Mucosa of descending colon (tissue), 3 donors: ENCODE data around the gene FMNL3. TPM values are rescaled to one million over a fixed set of nuclear protein-coding genes. Genes with fewer than 3 reads are reported as not detected.

Experiments used
- ATAC-seq: fragments of 200-7000 bp; cut with Tn5 transposase; one replicate; pipeline ENCODE4 v1.9.1; 2020; ENCODE audit warnings: mild to moderate bottlenecking, moderate library complexity
- DNase-seq, 3 donors: peaks; one replicate each; pipeline ENCODE4 v3.0.0-alpha.2; 2020
- H3K36me3 ChIP-seq: fragments of 200-600 bp; one replicate; pipeline ENCODE4 v1.8.0; 2021; ENCODE audit warnings: low read depth, mild to moderate bottlenecking
- H3K4me1 ChIP-seq: fragments of 200-600 bp; one replicate; pipeline ENCODE4 v1.8.0; 2021; ENCODE audit warnings: low read depth, mild to moderate bottlenecking
- H3K4me3 ChIP-seq: fragments of 200-600 bp; one replicate; pipeline ENCODE4 v1.8.0; 2021; ENCODE audit warnings: mild to moderate bottlenecking
- H3K9me3 ChIP-seq: fragments of 200-600 bp; one replicate; pipeline ENCODE4 v1.8.0; 2021; ENCODE audit warnings: mild to moderate bottlenecking
- intact Hi-C, 2 donors: fragments of 100-400 bp; cut with DNase I in 1 of 2; cut with micrococcal nuclease in 1 of 2; formaldehyde crosslinking; loops; one replicate each; pipeline versions ENCODE4 v1.11.0 to v1.11.1; 2022; cut with DNase I, micrococcal nuclease
- total RNA-seq, 3 donors: library from RNA; stranded (reverse); fragmentation: NEBNext Ultra II Directional in 2 of 3; extraction: Animal tissue kit (Norgen Biotek cat#: 25700) in 2 of 3; gene quantifications; one replicate each; pipeline versions ENCODE4 v1.2.1 to v1.2.4, GENCODE V29; 2021 to 2023
- TF ChIP-seq, protein P1 (sequence below): fragments of 200-600 bp; IDR thresholded peaks from one replicate; pipeline ENCODE4 v1.8.0; 2022; ENCODE audit warnings: antibody characterized with exemption, mild to moderate bottlenecking
- donor health status: DM: no; HTN: no; CAD: no; lungs with moderate emphysema.
- donor health status: DM: no; HTN: no; CAD: no.
- donor health status: DM: no; HTN: yes; CAD: no.

The FMNL3 gene
- total RNA-seq, 3 donors from 2014 or later, result 4.2 to 13.4 (median 7.1) TPM

DNA sequence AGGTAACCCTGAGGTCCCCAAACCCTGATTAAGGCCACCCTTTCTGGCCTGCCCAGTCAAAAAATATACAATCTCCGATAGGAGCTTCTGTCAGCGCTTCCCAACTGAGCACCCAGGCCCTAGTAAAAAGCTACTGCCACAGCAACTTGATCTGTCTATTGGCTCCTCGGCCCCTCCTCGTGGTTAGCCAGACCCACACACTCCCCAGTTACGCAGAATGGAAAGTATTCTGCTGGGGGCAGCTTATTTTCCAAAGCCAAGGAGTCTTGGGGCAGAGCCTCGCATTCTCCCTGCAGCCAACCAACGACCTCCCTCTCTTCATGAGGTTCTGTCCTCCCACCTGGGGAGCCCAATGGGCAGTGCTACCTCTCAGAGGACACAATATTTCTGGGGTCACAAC, 32.1 kb downstream of the FMNL3 start:
- ATAC-seq, result no peak
- peaks cover 27% of the 10 kb centered on the region for H3K4me1 ChIP-seq
- no peaks in the 10 kb centered on the region for H3K36me3 ChIP-seq
- no peak overlapping the region for H3K4me3 ChIP-seq
- no peaks in the 10 kb centered on the region for H3K9me3 ChIP-seq
- TF ChIP-seq, protein P1, sequence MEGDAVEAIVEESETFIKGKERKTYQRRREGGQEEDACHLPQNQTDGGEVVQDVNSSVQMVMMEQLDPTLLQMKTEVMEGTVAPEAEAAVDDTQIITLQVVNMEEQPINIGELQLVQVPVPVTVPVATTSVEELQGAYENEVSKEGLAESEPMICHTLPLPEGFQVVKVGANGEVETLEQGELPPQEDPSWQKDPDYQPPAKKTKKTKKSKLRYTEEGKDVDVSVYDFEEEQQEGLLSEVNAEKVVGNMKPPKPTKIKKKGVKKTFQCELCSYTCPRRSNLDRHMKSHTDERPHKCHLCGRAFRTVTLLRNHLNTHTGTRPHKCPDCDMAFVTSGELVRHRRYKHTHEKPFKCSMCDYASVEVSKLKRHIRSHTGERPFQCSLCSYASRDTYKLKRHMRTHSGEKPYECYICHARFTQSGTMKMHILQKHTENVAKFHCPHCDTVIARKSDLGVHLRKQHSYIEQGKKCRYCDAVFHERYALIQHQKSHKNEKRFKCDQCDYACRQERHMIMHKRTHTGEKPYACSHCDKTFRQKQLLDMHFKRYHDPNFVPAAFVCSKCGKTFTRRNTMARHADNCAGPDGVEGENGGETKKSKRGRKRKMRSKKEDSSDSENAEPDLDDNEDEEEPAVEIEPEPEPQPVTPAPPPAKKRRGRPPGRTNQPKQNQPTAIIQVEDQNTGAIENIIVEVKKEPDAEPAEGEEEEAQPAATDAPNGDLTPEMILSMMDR, result no peak
- intact Hi-C loops, result no loop called here
- no peak for DNase-seq

DNA sequence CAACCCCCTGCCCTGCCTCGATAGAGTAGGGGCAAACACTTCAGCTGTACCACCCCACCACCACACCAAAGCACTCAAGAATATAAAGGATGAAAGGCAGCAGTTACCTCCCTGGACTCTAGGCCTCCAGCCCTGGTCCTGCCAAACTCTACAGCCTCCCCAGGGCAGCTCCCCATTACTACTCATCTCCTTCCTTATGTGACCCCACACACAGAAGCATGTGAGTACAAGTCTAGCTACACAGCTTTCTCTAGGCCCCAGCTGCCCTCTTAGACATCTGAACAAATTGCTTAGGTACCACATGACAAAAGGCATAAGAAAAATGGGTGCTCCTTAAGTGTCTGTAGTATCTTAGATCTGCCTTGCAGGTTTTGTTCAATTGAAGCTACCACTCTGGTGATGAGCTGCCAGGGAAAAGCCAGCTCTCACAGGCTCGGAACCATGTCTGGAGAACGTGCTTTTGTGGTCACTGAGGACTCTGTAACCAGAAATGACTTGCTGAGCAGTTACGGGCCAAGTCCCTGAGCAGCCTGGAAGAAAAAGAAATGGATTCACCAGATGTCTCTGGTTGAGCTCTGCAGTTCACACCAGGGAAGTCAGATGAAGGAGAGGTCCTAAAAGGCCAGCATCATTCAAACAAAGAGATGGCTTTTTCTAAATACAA, 32.8 kb downstream of the FMNL3 start:
- TF ChIP-seq, protein P1, result no peak
- no peak for ATAC-seq
- H3K4me1 ChIP-seq, result peaks cover 27% of the 10 kb centered on the region
- intact Hi-C loops, result no loop called here
- no peak for DNase-seq
- H3K4me3 ChIP-seq, result no peak overlapping the region
- no peaks in the 10 kb centered on the region for H3K9me3 ChIP-seq
- no peaks in the 10 kb centered on the region for H3K36me3 ChIP-seq

DNA sequence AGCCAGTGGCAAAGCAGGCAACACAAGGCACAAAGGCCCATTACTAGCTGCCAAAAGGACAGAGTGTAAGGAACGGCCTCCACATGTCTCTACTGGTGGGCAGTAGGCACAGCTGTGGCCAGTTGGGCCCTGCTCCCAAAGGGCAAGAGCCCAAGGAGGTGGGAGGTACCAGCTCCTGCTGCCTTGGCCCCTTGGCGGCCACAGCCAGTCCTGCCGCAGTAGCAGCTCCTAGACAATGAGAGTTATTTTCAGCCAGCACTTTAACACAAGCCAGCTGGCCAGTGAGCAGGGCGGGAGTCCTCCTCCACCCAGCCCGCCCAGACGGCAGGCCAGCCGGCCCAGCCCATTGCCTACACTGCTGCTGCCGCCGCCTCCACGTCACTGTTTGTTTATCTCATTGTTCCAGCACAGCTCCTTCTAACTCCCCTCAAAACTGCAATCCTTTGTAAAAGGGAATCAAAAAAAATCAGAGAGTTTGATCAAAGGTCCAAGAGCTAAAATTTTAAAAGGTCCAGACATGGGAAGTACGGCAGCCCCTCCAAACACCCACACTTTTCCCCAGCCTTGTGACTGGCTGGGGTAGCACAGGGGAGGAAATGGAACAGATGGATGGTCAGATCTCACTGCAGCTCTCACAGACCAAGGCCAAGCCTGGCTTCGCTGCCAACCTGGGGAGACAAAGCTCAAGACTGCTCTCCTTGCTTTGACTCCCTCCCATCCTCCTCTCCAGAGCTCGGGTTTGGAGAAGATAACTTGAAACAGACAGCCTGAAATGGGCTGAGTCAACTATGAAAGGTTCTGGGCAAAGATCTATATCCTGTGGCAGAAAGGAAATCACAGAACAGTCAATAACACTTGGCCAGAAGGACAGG, 33.5 kb downstream of the FMNL3 start:
- peaks cover 27% of the 10 kb centered on the region for H3K4me1 ChIP-seq

DNA sequence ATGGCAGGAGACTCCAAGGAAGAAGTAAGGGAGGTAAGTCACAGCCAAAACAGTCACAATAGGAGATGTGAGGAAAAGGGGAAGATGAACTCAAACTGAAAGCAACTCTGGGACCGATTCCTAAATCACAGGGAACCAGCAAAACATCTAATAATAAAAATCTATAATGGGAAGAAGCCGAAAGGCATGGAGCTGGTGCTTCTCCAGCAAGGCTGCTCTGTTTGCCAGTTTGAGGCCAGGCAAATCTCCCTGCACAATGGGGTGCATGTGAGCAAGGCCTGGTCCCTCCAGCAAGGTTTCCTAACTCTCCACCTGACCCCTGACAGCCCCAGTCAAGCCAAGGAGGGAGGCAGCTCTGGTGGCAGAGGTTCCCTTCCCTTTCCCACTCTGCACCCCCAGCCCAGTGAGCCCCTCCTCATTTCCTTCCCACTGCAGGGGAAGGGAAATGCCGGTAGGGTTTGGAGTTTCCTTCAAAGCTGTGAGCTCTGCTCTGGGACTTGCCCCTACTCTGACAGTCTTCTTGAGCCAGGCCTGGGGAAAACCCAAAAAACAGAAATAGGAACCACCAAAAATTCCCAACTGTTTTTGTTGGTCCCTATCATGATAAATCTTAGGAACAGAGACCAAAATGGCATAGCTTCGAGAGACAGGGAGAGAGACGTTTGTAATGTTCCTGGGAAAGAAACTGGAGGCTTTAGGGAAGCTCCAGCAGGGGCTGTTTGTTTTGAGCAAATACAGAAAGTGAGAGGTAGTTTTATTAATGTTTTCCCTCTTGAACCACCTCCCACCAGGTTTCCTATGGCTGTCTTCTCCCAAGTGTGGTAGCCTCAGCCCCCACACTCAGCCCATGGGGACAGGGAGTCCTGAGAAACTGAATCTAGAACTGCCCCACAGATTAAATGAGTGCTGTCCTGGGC, 34.6 kb downstream of the FMNL3 start:
- TF ChIP-seq, protein P1, result no peak
- no peak for DNase-seq
- Histone ChIP-seq H3K4me1 (peaks cover 27% of the 10 kb centered on the region), H3K4me3 (no peak overlapping the region), H3K36me3 (no peaks in the 10 kb centered on the region), H3K9me3 (no peaks in the 10 kb centered on the region)
- intact Hi-C loops, result no loop called here
- no peak for ATAC-seq

More for the DNA sequence above, 33.5 kb downstream of the FMNL3 start:
- intact Hi-C loops, result no loop called here
- no peak overlapping the region for H3K4me3 ChIP-seq
- peak; percentile 85 to 88 (median 85) for DNase-seq
- no peaks in the 10 kb centered on the region for H3K36me3 ChIP-seq
- TF ChIP-seq, protein P1, result no peak
- H3K9me3 ChIP-seq, result no peaks in the 10 kb centered on the region
- ATAC-seq, result peak; percentile 94

DNA sequence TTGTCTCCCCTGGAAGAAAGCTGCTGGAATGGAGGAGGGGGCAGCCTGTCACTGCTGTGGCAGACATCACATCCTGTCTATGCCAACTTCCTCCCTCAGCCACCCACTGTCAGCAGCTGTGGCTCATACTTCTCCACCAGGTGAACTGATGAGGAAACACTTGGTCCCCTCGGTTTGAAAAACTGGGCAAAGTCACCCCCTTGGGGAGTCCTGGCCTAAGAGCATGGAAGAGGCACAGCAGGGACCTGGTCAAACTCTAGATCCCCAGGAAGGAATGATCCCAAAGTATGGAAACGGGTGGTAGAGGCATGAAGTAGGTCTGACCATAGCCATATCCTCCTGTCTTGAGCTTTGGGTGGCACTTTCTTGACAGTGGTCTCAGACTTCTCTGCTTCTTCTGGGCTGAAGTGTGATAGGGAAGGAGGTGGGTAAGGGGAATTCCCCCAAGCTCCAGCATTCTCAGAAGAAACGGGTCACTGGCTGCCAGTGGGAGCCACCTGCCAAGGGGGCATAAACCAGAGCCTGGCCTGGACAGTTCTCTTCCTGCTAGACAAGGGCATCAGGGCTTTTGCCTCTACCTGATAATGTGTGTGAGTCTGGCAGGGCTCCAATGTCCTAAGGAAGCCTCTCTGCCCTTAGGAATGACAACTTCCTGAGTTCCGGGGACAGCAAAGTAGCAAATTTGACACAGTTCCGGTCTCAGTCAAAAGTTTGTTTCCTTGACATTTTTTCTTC, 36.0 kb downstream of the FMNL3 start:
- DNase-seq (peak in 1 of 3 donors; percentile 28), ATAC-seq (peak; percentile 56)
- H3K4me1 ChIP-seq, result peaks cover 27% of the 10 kb centered on the region

More for the DNA sequence above, 36.0 kb downstream of the FMNL3 start:
- Histone ChIP-seq H3K4me3 (no peak overlapping the region), H3K36me3 (no peaks in the 10 kb centered on the region), H3K9me3 (no peaks in the 10 kb centered on the region)
- TF ChIP-seq, protein P1, result no peak
- intact Hi-C loops, result no loop called here
